ENCODE results near the gene TYRP1.

DNA sequence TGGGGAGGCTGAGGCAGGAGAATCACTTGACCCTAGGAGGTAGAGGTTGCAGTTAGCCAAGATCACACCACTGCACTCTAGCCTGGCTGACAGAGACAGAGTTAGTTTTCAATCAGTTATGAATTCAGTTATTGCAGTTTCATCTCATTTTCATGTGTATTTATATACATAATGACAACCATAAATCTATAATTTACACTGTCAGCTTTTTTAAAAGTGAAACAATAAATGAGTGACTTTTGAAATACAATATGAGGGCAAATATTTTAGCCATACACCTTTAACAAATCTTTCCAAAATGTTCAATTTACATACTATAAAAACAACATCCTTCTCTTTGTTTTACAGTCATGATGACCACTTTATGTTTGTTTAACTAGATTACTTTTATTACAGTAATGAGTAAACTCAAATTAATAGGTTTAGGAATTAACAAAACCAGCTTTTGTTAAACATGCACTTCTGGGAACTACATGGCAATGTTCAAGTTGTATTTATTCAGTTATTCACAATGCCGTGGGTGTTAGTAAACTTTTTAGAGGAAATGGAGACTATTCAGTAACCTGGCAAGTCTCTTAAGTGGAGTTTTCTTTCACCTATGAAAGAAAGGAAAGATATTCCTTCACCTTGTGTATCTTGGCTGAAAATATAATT lies 12.7 kb downstream of the TYRP1 start:
- TF ChIP-seq, protein P1, sequence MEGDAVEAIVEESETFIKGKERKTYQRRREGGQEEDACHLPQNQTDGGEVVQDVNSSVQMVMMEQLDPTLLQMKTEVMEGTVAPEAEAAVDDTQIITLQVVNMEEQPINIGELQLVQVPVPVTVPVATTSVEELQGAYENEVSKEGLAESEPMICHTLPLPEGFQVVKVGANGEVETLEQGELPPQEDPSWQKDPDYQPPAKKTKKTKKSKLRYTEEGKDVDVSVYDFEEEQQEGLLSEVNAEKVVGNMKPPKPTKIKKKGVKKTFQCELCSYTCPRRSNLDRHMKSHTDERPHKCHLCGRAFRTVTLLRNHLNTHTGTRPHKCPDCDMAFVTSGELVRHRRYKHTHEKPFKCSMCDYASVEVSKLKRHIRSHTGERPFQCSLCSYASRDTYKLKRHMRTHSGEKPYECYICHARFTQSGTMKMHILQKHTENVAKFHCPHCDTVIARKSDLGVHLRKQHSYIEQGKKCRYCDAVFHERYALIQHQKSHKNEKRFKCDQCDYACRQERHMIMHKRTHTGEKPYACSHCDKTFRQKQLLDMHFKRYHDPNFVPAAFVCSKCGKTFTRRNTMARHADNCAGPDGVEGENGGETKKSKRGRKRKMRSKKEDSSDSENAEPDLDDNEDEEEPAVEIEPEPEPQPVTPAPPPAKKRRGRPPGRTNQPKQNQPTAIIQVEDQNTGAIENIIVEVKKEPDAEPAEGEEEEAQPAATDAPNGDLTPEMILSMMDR (IDR thresholded peaks at IDR 0.05): no peak
- no peak for TF ChIP-seq POLR2A (IDR thresholded peaks at IDR 0.05)
- TF ChIP-seq POLR2AphosphoS5 (IDR thresholded peaks at IDR 0.05): no peak
- no peak for TF ChIP-seq EP300 (IDR thresholded peaks at IDR 0.05)

All from gastroesophageal sphincter (tissue), 3 donors.